HepG2 (cell line): ENCODE results near the gene EGR1. TPM values are rescaled to one million over a fixed set of nuclear protein-coding genes. Genes with fewer than 3 reads are reported as not detected.
A peak's percentile ranks its signal among the peaks of the same experiment; 100 is the strongest.

Experiments used
- BORCS8-MEF2B ChIP-seq: sonication (generic); formaldehyde crosslinking; IDR thresholded peaks from 2 replicates; pipeline ENCODE4 v1.8.0; 2022; ENCODE audit warnings: mild to moderate bottlenecking, missing genetic modification reagents
- CBX2 ChIP-seq, 2 experiments: fragments of 200-600 bp in 1 of 2; sonication (generic); formaldehyde crosslinking in 1 of 2; IDR thresholded peaks; 2 replicates each; pipeline versions ENCODE4 v1.7.0 to v1.8.1; 2018 to 2022; ENCODE audit warnings: low read depth in 2 of 2, low read length in 1 of 2, mild to moderate bottlenecking in 1 of 2, missing genetic modification reagents in 1 of 2
- CEBPB ChIP-seq: IDR thresholded peaks from 2 replicates; pipeline ENCODE4 v1.6.1; 2011; ENCODE audit warnings: low read depth, low read length, improper control_type of control experiment, borderline replicate concordance
- DPF2 ChIP-seq: sonication (generic); formaldehyde crosslinking; IDR thresholded peaks from 2 replicates; pipeline ENCODE4 v1.4.0; 2020; ENCODE audit warnings: mild to moderate bottlenecking, low read depth, missing genetic modification reagents, borderline replicate concordance
- ELF4 ChIP-seq: sonication (generic); formaldehyde crosslinking; IDR thresholded peaks from 2 replicates; pipeline ENCODE4 v1.5.0; 2020; ENCODE audit warnings: missing genetic modification reagents, mild to moderate bottlenecking, moderate library complexity, borderline replicate concordance
- KDM4B ChIP-seq: sonication (generic); formaldehyde crosslinking; IDR thresholded peaks from 2 replicates; pipeline ENCODE4 v1.4.0; 2020; ENCODE audit warnings: missing genetic modification reagents
- MXD1 ChIP-seq: sonication (generic); formaldehyde crosslinking; IDR thresholded peaks from 2 replicates; pipeline ENCODE4 v1.4.0; 2020; ENCODE audit warnings: mild to moderate bottlenecking, missing genetic modification reagents
- SP4 ChIP-seq: sonication (generic); formaldehyde crosslinking; IDR thresholded peaks from 2 replicates; pipeline ENCODE4 v1.8.1; 2023; ENCODE audit warnings: mild to moderate bottlenecking, missing genetic modification reagents
- TP53 ChIP-seq: sonication (generic); formaldehyde crosslinking; conservative IDR thresholded peaks from 2 replicates; pipeline ENCODE4 v1.4.0; 2020; ENCODE audit warnings: missing genetic modification reagents
- ZFP36L2 ChIP-seq: sonication (generic); formaldehyde crosslinking; IDR thresholded peaks from 2 replicates; pipeline ENCODE4 v1.4.0; 2020; ENCODE audit warnings: missing genetic modification reagents
- ZFP91 ChIP-seq: sonication (generic); formaldehyde crosslinking; IDR thresholded peaks from 2 replicates; pipeline ENCODE4 v1.9.0; 2022; ENCODE audit warnings: missing genetic modification reagents, mild to moderate bottlenecking, borderline replicate concordance
- ZNF276 ChIP-seq: sonication (generic); formaldehyde crosslinking; IDR thresholded peaks from 2 replicates; pipeline ENCODE4 v1.4.0; 2020; ENCODE audit warnings: mild to moderate bottlenecking, low read depth, missing genetic modification reagents
- ZNF382 ChIP-seq: sonication (generic); formaldehyde crosslinking; IDR thresholded peaks from 2 replicates; pipeline ENCODE4 v1.5.0; 2020; ENCODE audit warnings: missing genetic modification reagents, mild to moderate bottlenecking, borderline replicate concordance
- ZNF550 ChIP-seq: sonication (generic); formaldehyde crosslinking; IDR thresholded peaks from 2 replicates; pipeline ENCODE4 v1.4.0; 2020; ENCODE audit warnings: mild to moderate bottlenecking, missing genetic modification reagents, borderline replicate concordance
- ZNF556 ChIP-seq: sonication (generic); formaldehyde crosslinking; IDR thresholded peaks from 2 replicates; pipeline ENCODE4 v1.4.0; 2020; ENCODE audit warnings: mild to moderate bottlenecking, missing genetic modification reagents, borderline replicate concordance
- ZNF660 ChIP-seq: sonication (generic); formaldehyde crosslinking; IDR thresholded peaks from 2 replicates; pipeline ENCODE4 v1.5.1; 2020; ENCODE audit warnings: mild to moderate bottlenecking, low read depth, missing genetic modification reagents, borderline replicate concordance
- ZNF672 ChIP-seq: sonication (generic); formaldehyde crosslinking; IDR thresholded peaks from 2 replicates; pipeline ENCODE4 v1.8.1; 2022; ENCODE audit warnings: missing genetic modification reagents
- ZNF768 ChIP-seq: sonication (generic); formaldehyde crosslinking; IDR thresholded peaks from 2 replicates; pipeline ENCODE4 v1.4.0; 2020; ENCODE audit warnings: missing genetic modification reagents
- ZNF788 ChIP-seq: sonication (generic); formaldehyde crosslinking; IDR thresholded peaks from 2 replicates; pipeline ENCODE4 v1.5.0; 2020; ENCODE audit warnings: mild to moderate bottlenecking, missing genetic modification reagents, borderline replicate concordance
- ZNF792 ChIP-seq: IDR thresholded peaks from 2 replicates; pipeline ENCODE4 v1.6.1; 2016
- ZSCAN9 ChIP-seq: IDR thresholded peaks from 2 replicates; pipeline ENCODE4 v1.6.1; 2016; ENCODE audit warnings: borderline replicate concordance
- polyA plus RNA-seq, 8 experiments: library from polyadenylated mRNA; depleted of rRNA in 3 of 8; stranded (reverse) in 7 of 8; unstranded in 1 of 8; fragments of >200 nt; fragmentation: Illumina TruSeq in 4 of 8; extraction: Trizol in 4 of 8; gene quantifications; 2 replicates each; pipeline versions ENCODE4 v1.2.1 to v1.2.3, GENCODE V29; 2011 to 2016; ENCODE audit warnings: low read depth in 4 of 8, missing spikeins in 1 of 8, mixed read lengths in 1 of 8; ENCODE audit not compliant: insufficient read depth in 1 of 8
- total RNA-seq, 5 experiments: library from RNA; depleted of rRNA; stranded (reverse); fragments of >200 nt; fragmentation: Illumina TruSeq; extraction: Trizol; gene quantifications; 2 replicates each; pipeline ENCODE4 v1.2.3, GENCODE V29; 2016; ENCODE audit warnings: low read depth in 1 of 5
- TF ChIP-seq, protein P1 (sequence below): IDR thresholded peaks from 2 replicates; pipeline ENCODE4 v1.6.1; 2012; ENCODE audit warnings: low read depth, low read length, improper control_type of control experiment
- TF ChIP-seq, protein P2 (sequence below): sonication (generic); formaldehyde crosslinking; IDR thresholded peaks from 2 replicates; pipeline ENCODE4 v1.5.0; 2020; ENCODE audit warnings: mild to moderate bottlenecking, missing genetic modification reagents

Gene EGR1
- total and polyA plus RNA-seq, 2 of the 13 experiments (the other 11 are each of a cell fraction or from before 2014, with no cell fraction given): 4.1 to 4.5 TPM

- TF ChIP-seq ZFP91 (0 out of 2 replicates have a peak, but pooled peaks have one; percentile 21), ZNF382 (no peak), SP4 (CRISPR knock-in tag) (0 out of 2 replicates have a peak, but pooled peaks have one; percentile 25), ZNF660 (CRISPR knock-in tag) (no peak), CEBPB (no peak), MXD1 (peak; percentile 78; the same call in 1 of the 2 replicates), ZNF556 (no peak), ZFP36L2 (CRISPR knock-in tag) (no peak), ZNF276 (0 out of 2 replicates have a peak, but pooled peaks have one; percentile 43), ZNF550 (CRISPR knock-in tag) (no peak), CBX2 (IDR thresholded peaks at IDR 0.05; ENCODE audit: low read depth, low read length) (no peak), CBX2 (CRISPR knock-in tag; IDR thresholded peaks at IDR 0.05; ENCODE audit: low read depth) (no peak), ZSCAN9 (CRISPR knock-in tag) (peak; percentile 92; the same call in 1 of the 2 replicates), ZNF672 (CRISPR knock-in tag) (no peak), BORCS8-MEF2B (CRISPR knock-in tag) (peak; percentile 71; the same call in 1 of the 2 replicates), ZNF768 (CRISPR knock-in tag) (no peak), ZNF792 (peak; percentile 90; the same call in 1 of the 2 replicates), ZNF788 (CRISPR knock-in tag) (peak; percentile 54; the same call in 1 of the 2 replicates), DPF2 (CRISPR knock-in tag) (no peak), TP53 (CRISPR knock-in tag) (no peak), KDM4B (CRISPR knock-in tag) (0 out of 2 replicates have a peak, but pooled peaks have one; percentile 60), ELF4 (CRISPR knock-in tag) (peak; percentile 71; the same call in 1 of the 2 replicates)
- TF ChIP-seq, protein P1, sequence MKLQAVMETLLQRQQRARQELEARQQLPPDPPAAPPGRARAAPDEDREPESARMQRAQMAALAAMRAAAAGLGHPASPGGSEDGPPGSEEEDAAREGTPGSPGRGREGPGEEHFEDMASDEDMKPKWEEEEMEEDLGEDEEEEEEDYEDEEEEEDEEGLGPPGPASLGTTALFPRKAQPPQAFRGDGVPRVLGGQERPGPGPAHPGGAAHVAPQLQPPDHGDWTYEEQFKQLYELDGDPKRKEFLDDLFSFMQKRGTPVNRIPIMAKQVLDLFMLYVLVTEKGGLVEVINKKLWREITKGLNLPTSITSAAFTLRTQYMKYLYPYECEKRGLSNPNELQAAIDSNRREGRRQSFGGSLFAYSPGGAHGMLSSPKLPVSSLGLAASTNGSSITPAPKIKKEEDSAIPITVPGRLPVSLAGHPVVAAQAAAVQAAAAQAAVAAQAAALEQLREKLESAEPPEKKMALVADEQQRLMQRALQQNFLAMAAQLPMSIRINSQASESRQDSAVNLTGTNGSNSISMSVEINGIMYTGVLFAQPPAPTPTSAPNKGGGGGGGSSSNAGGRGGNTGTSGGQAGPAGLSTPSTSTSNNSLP: no peak
- TF ChIP-seq, protein P2, sequence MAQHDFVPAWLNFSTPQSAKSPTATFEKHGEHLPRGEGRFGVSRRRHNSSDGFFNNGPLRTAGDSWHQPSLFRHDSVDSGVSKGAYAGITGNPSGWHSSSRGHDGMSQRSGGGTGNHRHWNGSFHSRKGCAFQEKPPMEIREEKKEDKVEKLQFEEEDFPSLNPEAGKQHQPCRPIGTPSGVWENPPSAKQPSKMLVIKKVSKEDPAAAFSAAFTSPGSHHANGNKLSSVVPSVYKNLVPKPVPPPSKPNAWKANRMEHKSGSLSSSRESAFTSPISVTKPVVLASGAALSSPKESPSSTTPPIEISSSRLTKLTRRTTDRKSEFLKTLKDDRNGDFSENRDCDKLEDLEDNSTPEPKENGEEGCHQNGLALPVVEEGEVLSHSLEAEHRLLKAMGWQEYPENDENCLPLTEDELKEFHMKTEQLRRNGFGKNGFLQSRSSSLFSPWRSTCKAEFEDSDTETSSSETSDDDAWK: no peak
These were observed 5.9 kb upstream of the EGR1 start (continued) for GRCh38 chr5:138459311-138459933.
